HFF-Myc (cell line): ENCODE results near the gene GLYAT.
"Not testable (repeated sequence)": the region's sequence is repeated elsewhere in the genome, so short reads cannot be mapped to it uniquely, and the experiment has no call there.

ENCODE experiments used
- DNase-seq: peaks from one replicate; pipeline ENCODE4 v3.0.0-alpha.2; 2011; ENCODE audit warnings: low read depth; ENCODE audit errors: extremely low read depth
- H3K4me3 ChIP-seq: replicated peaks from 2 replicates; pipeline ENCODE4 v1.5.1; 2011; ENCODE audit warnings: low read depth, mild to moderate bottlenecking, control low read depth, low read length
- CTCF ChIP-seq: IDR thresholded peaks from 2 replicates; pipeline ENCODE4 v1.5.1; 2012; ENCODE audit warnings: mild to moderate bottlenecking, low read depth, low read length, control low read depth; ENCODE audit errors: missing control alignments

Gene GLYAT

DNA sequence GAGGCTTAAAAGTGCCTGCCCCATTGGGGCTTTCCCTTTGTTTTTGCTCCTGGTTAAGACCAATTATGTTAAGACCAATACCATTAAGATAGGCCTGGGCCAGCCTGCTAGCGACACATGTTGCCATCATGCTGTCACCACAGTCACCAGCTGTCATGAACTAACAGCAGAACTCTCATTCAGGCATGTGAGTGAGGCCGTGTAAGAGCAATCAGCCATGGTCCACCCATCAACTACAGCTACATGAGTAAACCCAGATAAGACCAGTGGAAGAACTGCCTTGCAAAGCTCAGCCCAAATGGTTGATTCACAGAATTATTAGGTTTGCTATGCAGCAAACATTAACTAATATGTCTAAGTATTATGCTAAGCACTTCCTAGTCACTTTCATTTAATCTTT lies 19.9 kb downstream of the GLYAT start:
- no peak for TF ChIP-seq CTCF
- H3K4me3 ChIP-seq = no peak overlapping the region
- DNase-seq = no peak

DNA sequence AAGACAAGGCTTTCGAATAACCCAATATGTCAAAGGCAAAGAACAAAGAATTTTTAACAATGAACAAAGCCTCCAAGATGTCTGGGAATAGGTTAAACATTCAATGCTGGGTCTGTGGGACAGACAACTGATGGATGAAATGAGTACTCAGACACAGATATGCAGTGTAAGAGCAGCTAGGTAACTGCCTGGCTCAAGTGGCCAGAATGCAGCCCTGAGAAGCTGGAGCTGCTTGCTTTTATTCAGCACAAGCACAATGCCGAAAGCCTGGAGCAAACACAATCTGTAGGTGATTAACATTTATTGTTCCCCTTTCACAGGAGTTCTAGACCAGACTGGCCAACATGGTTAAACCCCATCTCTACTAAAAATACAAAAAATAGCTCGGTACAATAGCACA lies 24.0 kb downstream of the GLYAT start:
- DNase-seq = no peak
- no peak overlapping the region for H3K4me3 ChIP-seq
- no peak for TF ChIP-seq CTCF

- not testable (repeated sequence) for H3K4me3 ChIP-seq, DNase-seq
Measured at GRCh38 chr11:58696825-58697224, 34.9 kb downstream of the GLYAT start.

- H3K4me3 ChIP-seq = no peak overlapping the region
- TF ChIP-seq CTCF = no peak
- DNase-seq = no peak
Measured at GRCh38 chr11:58693026-58693425, 38.7 kb downstream of the GLYAT start.

- no peak for DNase-seq
- H3K4me3 ChIP-seq = no peak overlapping the region
- no peak for TF ChIP-seq CTCF
Measured at GRCh38 chr11:58691675-58692074, 40.1 kb downstream of the GLYAT start.

GRCh38 chr11:58688789-58689503 lies 42.8 kb downstream of the GLYAT start:
- TF ChIP-seq CTCF = no peak
- no peak for DNase-seq
- H3K4me3 ChIP-seq = no peak overlapping the region

DNA sequence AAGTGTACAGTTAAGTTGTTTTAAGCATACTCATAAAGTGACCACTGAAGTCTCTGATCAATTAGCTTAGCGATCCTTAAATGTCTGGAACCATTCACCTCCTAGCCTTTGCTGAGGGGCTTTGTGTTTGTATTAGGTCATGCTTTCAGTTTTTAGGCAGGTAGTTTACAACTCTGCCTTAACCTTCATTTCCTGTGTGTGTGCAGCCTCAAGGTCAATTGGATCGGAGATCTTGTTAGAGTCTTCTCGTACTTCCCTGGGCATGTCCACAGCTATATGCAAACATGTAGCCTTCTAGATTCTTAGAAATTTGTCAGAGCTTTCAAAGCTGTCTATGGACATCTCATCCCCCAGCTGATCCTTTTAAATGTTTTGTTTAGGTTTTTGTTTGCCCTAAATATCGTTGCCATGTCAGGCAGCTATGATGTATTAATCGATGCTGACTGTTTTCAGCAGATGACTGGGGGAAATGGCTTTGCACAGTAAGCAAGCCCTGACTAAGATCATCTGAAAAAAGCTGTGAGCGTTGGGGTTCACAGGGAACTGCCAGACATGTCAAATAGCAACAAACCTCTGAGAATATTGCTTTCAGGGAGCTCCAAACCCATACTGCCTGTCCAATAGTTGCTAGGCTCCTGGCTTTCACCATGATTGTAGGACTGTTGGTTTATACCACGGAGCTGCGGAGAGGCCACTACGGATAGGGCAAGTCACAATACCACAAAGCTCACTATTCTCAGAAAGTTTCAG lies 45.6 kb downstream of the GLYAT start:
- no peak for TF ChIP-seq CTCF
- DNase-seq = no peak
- H3K4me3 ChIP-seq = no peak overlapping the region

- DNase-seq, H3K4me3 ChIP-seq: not testable (repeated sequence)
Measured at GRCh38 chr11:58682660-58683059, 49.1 kb downstream of the GLYAT start.

- DNase-seq = not testable (repeated sequence)
Measured at GRCh38 chr11:58677536-58677935, 54.2 kb downstream of the GLYAT start.

More at GRCh38 chr11:58677536-58677935, 54.2 kb downstream of the GLYAT start:
- not testable (repeated sequence) for H3K4me3 ChIP-seq
